Measurements from ENCODE around the gene RTRAF.

Gene RTRAF

DNA sequence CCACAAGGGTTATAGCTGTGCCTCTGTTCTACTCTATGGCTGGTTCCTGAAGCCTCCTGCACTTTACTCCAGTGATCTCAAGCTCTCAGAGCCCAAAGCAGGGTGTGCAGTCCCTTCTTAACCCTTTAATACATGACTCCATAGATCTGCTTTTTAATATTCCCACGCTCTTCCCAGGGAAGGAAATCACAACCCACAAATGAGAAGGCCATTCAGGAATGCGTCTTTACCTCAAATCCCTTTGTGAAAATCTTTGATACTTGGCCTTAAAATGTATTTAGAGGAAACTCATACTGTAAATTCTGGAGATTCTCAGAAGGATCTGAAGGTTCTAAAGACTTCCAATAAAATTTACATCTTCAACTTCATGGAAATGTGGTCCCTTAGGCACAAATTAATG is 62.5 kb downstream of the RTRAF start:
- DNase-seq: no peak

GRCh38 chr14:52052288-52052943 is 63.1 kb downstream of the RTRAF start:
- DNase-seq: no peak

GRCh38 chr14:52053044-52053443 is 63.7 kb downstream of the RTRAF start:
- DNase-seq: no peak

DNA sequence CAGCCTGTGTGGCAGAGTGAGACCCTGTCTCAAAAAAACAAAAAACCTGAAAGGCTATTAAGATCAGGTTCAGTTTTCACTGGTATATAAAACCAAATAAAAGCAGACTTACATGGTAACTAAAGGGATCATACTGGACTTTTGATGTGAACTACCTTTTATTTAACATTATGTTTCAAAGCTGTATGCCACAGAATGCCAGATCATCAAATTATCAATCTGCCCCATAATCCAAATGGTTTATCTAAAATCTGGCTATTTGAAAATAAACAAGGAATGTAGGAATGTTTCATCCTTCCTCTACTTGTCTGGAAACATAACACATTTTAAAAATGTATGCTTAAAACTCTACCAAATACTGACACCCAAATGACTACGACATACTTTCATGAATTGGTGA is 65.3 kb downstream of the RTRAF start:
- DNase-seq: no peak

DNA sequence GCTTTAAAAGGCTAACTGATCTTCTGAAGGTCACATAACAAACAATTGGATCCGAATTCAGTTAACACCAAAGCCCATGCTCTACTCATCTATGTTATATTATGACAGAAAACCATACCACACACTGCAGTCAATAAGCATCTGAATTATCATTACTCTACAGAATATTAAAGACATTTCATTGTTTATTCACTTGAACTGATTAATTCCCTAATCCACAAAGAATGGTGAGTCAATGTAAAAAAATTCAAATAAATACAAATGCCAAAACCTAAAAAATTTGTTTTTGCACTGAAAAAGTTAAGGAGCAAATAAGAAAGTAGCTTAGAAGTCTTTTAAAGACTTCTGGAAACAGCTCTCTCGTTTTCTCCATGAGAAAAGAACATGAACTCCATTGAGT is 65.8 kb downstream of the RTRAF start:
- DNase-seq: no peak

- no peak for DNase-seq
Measured at GRCh38 chr14:52058341-52058740, 69.0 kb downstream of the RTRAF start.

DNA sequence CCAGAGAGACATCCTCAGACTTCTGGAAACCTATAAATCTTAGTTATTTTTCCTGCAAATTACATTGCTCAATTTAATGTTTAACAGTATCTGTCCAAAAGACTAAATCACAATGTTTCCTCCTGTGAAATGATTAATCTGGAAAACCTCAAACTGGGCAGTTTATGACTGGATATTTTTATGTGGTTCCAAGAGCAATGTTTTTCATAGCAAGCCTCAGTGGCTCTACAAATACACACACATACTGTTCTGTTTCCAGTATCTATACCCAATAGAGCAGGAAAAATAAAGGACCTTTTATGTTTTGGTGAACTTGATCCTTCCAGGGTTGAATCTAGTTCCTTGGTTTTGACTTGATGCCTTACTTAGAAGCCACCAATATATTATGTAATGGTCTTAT is 70.3 kb downstream of the RTRAF start:
- DNase-seq: no peak

DNA sequence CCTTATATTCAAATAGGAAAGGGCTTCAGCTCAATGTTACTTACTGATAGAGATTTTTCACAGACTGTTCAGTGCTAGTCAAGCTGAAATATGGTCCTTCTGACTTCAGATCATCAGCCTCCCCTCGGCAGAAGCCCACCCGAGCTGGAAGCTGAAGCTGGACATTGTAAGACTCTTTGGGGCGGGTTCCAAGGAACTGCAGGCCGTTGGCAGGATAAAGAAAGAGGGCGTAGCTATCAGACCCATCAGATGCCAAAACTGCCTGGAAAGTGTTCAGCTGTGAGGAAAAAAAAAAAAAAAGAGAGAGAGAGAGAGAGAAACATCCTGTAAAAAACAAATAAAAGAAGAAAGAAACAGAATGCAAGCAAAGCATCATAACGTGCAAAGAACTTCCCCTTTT is 70.7 kb downstream of the RTRAF start:
- no peak for DNase-seq

Data from NCI-H2171 (cell line).